Measurements from ENCODE around the gene HNF1B. TPM values are rescaled to one million over a fixed set of nuclear protein-coding genes. Genes with fewer than 3 reads are reported as not detected.
A peak's percentile ranks its signal among the peaks of the same experiment; 100 is the strongest.
"Not testable (repeated sequence)": the region's sequence is repeated elsewhere in the genome, so short reads cannot be mapped to it uniquely, and the experiment has no call there.

HNF1B gene
- total RNA-seq = under 1 TPM in 1 of 2 experiments, not detected in 1; 0.30 TPM

- POLR2A ChIA-PET = no interaction called here
- Mint-ChIP-seq H3K27ac (no peak within 1 kb of the TSS), H3K27me3 (peaks cover 80% of the 10 kb centered on the region), H3K4me3 (peak within 1 kb of the TSS; percentile 50), H3K9me3 (no peaks in the 10 kb centered on the region), H3K4me1 (peaks cover 9% of the 10 kb centered on the region), H3K36me3 (no peaks in the 10 kb centered on the region)
- ATAC-seq (ENCODE audit: low read depth) (no peak), DNase-seq (no peak)
Observed at GRCh38 chr17:37744961-37745800, at the start of gene HNF1B. Gene HNF1B, minus strand, starts transcription at chr17:37745059. Its CDS starts 175 bp downstream, at chr17:37744884.

GRCh38 chr17:37792787-37793186 is 47.9 kb upstream of the HNF1B start:
- ATAC-seq (ENCODE audit: low read depth) = no peak

GRCh38 chr17:37791447-37792399 is 46.9 kb upstream of the HNF1B start:
- no peaks in the 10 kb centered on the region for H3K9me3 Mint-ChIP-seq
- no peak overlapping the region for H3K27ac Mint-ChIP-seq
- ATAC-seq (ENCODE audit: low read depth) (peak; percentile 74), DNase-seq (no peak)
- H3K27me3 Mint-ChIP-seq = peaks cover 19% of the 10 kb centered on the region
- no peaks in the 10 kb centered on the region for H3K4me1 Mint-ChIP-seq
- no peaks in the 10 kb centered on the region for H3K36me3 Mint-ChIP-seq
- POLR2A ChIA-PET = no interaction called here
- H3K4me3 Mint-ChIP-seq = no peak overlapping the region

More at GRCh38 chr17:37792787-37793186, 47.9 kb upstream of the HNF1B start:
- no peaks in the 10 kb centered on the region for H3K4me1 Mint-ChIP-seq
- no peaks in the 10 kb centered on the region for H3K9me3 Mint-ChIP-seq
- no peaks in the 10 kb centered on the region for H3K36me3 Mint-ChIP-seq
- no peak overlapping the region for H3K4me3 Mint-ChIP-seq
- H3K27ac Mint-ChIP-seq = no peak overlapping the region
- DNase-seq = no peak
- peaks cover 18% of the 10 kb centered on the region for H3K27me3 Mint-ChIP-seq
- POLR2A ChIA-PET = no interaction called here

GRCh38 chr17:37789771-37790541 is 45.1 kb upstream of the HNF1B start:
- Mint-ChIP-seq H3K4me1 (no peaks in the 10 kb centered on the region), H3K4me3 (no peak overlapping the region), H3K27me3 (peaks cover 25% of the 10 kb centered on the region), H3K9me3 (no peaks in the 10 kb centered on the region), H3K36me3 (no peaks in the 10 kb centered on the region), H3K27ac (no peak overlapping the region)
- DNase-seq (no peak), ATAC-seq (ENCODE audit: low read depth) (no peak)
- POLR2A ChIA-PET = no interaction called here

- no peaks in the 10 kb centered on the region for H3K36me3 Mint-ChIP-seq
- no peak overlapping the region for H3K27ac Mint-ChIP-seq
- peaks cover 27% of the 10 kb centered on the region for H3K27me3 Mint-ChIP-seq
- DNase-seq = no peak
- POLR2A ChIA-PET = no interaction called here
- no peaks in the 10 kb centered on the region for H3K9me3 Mint-ChIP-seq
- no peaks in the 10 kb centered on the region for H3K4me1 Mint-ChIP-seq
- no peak for ATAC-seq (ENCODE audit: low read depth)
- H3K4me3 Mint-ChIP-seq = no peak overlapping the region
Observed at GRCh38 chr17:37789021-37789565, 44.2 kb upstream of the HNF1B start.

- Mint-ChIP-seq H3K36me3 (no peaks in the 10 kb centered on the region), H3K4me1 (no peaks in the 10 kb centered on the region), H3K4me3 (no peak overlapping the region), H3K9me3 (no peaks in the 10 kb centered on the region), H3K27me3 (peaks cover 33% of the 10 kb centered on the region), H3K27ac (no peak overlapping the region)
- DNase-seq (no peak), ATAC-seq (ENCODE audit: low read depth) (no peak)
- POLR2A ChIA-PET = no interaction called here
Observed at GRCh38 chr17:37788526-37788925, 43.7 kb upstream of the HNF1B start.

GRCh38 chr17:37787055-37787757 is 42.3 kb upstream of the HNF1B start:
- DNase-seq (no peak), ATAC-seq (ENCODE audit: low read depth) (no peak)
- Mint-ChIP-seq H3K4me1 (no peaks in the 10 kb centered on the region), H3K9me3 (no peaks in the 10 kb centered on the region), H3K4me3 (no peak overlapping the region), H3K27me3 (peaks cover 43% of the 10 kb centered on the region), H3K27ac (no peak overlapping the region), H3K36me3 (no peaks in the 10 kb centered on the region)
- POLR2A ChIA-PET = no interaction called here

- Mint-ChIP-seq H3K27me3 (peaks cover 43% of the 10 kb centered on the region), H3K4me3 (no peak overlapping the region), H3K4me1 (no peaks in the 10 kb centered on the region), H3K27ac (no peak overlapping the region), H3K9me3 (no peaks in the 10 kb centered on the region), H3K36me3 (no peaks in the 10 kb centered on the region)
- ATAC-seq (ENCODE audit: low read depth) (no peak), DNase-seq (no peak)
- POLR2A ChIA-PET = no interaction called here
Observed at GRCh38 chr17:37786481-37786880, 41.6 kb upstream of the HNF1B start.

GRCh38 chr17:37782460-37782859 is 37.6 kb upstream of the HNF1B start:
- POLR2A ChIA-PET = not testable (repeated sequence)

GRCh38 chr17:37781451-37781850 is 36.6 kb upstream of the HNF1B start:
- Mint-ChIP-seq H3K4me1 (peaks cover 5% of the 10 kb centered on the region), H3K36me3 (no peaks in the 10 kb centered on the region), H3K4me3 (no peak overlapping the region), H3K9me3 (no peaks in the 10 kb centered on the region), H3K27me3 (peaks cover 36% of the 10 kb centered on the region), H3K27ac (no peak overlapping the region)
- POLR2A ChIA-PET = no interaction called here
- DNase-seq (no peak), ATAC-seq (ENCODE audit: low read depth) (no peak)

More at GRCh38 chr17:37782460-37782859, 37.6 kb upstream of the HNF1B start:
- not testable (repeated sequence) for DNase-seq; H3K4me3 Mint-ChIP-seq; H3K36me3 Mint-ChIP-seq; H3K4me1 Mint-ChIP-seq; H3K9me3 Mint-ChIP-seq; H3K27ac Mint-ChIP-seq; ATAC-seq (ENCODE audit: low read depth)
- H3K27me3 Mint-ChIP-seq = peaks cover 41% of the 10 kb centered on the region

- Mint-ChIP-seq H3K27me3 (peaks cover 31% of the 10 kb centered on the region), H3K36me3 (no peaks in the 10 kb centered on the region), H3K9me3 (no peaks in the 10 kb centered on the region), H3K4me1 (peaks cover 15% of the 10 kb centered on the region), H3K4me3 (no peak overlapping the region), H3K27ac (no peak overlapping the region)
- POLR2A ChIA-PET = no interaction called here
- no peak for ATAC-seq (ENCODE audit: low read depth)
- no peak for DNase-seq
Observed at GRCh38 chr17:37779554-37779953, 34.7 kb upstream of the HNF1B start.

- DNase-seq = no peak
- Mint-ChIP-seq H3K27me3 (peaks cover 5% of the 10 kb centered on the region), H3K9me3 (no peaks in the 10 kb centered on the region), H3K4me3 (peak overlapping the region; percentile 43), H3K27ac (peak overlapping the region; percentile 52), H3K4me1 (peaks cover 31% of the 10 kb centered on the region), H3K36me3 (no peaks in the 10 kb centered on the region)
- POLR2A ChIA-PET = no interaction called here
- peak; percentile 91 for ATAC-seq (ENCODE audit: low read depth)
Observed at GRCh38 chr17:37774504-37774903, 29.6 kb upstream of the HNF1B start.

Data from activated naive CD8-positive, alpha-beta T cell treated with anti-CD3 and anti-CD28 coated beads, Interleukin-2, amount 10 ng/mL, durations not matched to agents 7 days and 5 days (primary cell).